ENCODE results near the gene DLG2.

- TF ChIP-seq USF2 (CRISPR knock-in tag; IDR thresholded peaks at IDR 0.05) (no peak), DDX20 (tag; IDR thresholded peaks at IDR 0.05; ENCODE audit: low read depth) (no peak), KLF16 (IDR thresholded peaks at IDR 0.05) (no peak), MYC (IDR thresholded peaks at IDR 0.05; ENCODE audit: low read depth, low read length) (no peak), MYC (CRISPR knock-in tag; IDR thresholded peaks at IDR 0.05; ENCODE audit: borderline replicate concordance, low read depth) (no peak), HNRNPK (IDR thresholded peaks at IDR 0.05; ENCODE audit: low read depth, low read length, poor library complexity, severe bottlenecking) (no peak), CEBPZ (IDR thresholded peaks at IDR 0.05; ENCODE audit: borderline replicate concordance, low read depth, low read length) (no peak), TARDBP (IDR thresholded peaks at IDR 0.05) (no peak), JUND (IDR thresholded peaks at IDR 0.05; ENCODE audit: borderline replicate concordance, low read depth, low read length) (no peak), JUND (tag; IDR thresholded peaks at IDR 0.05; ENCODE audit: borderline replicate concordance, low read depth, low read length) (no peak)
Observed at GRCh38 chr11:85232559-85232958, 394.6 kb downstream of the DLG2 start.

All from K562 (cell line).